ENCODE data around the gene RALGPS1.

Gene RALGPS1

DNA sequence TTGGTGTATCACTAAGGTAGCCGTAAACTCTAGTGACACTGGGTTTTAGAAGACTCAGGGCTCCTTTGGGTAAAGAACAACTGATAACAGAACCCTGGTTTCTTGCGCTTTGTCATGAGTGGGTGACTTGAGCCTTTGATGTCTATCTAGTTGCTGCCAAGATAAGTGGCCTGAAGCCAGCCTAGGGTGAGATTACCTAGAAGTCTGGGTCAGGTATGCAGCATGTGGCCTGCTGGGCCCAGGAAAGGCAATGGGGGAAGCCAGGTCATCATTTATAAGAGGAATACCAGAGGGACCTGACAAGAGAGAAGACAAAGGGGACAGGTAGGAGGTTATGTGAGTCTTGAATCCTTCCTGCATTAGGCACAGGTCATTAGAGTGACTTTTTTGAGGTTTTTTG is 326.8 kb downstream of the RALGPS1 start:
- TF ChIP-seq, protein P1, sequence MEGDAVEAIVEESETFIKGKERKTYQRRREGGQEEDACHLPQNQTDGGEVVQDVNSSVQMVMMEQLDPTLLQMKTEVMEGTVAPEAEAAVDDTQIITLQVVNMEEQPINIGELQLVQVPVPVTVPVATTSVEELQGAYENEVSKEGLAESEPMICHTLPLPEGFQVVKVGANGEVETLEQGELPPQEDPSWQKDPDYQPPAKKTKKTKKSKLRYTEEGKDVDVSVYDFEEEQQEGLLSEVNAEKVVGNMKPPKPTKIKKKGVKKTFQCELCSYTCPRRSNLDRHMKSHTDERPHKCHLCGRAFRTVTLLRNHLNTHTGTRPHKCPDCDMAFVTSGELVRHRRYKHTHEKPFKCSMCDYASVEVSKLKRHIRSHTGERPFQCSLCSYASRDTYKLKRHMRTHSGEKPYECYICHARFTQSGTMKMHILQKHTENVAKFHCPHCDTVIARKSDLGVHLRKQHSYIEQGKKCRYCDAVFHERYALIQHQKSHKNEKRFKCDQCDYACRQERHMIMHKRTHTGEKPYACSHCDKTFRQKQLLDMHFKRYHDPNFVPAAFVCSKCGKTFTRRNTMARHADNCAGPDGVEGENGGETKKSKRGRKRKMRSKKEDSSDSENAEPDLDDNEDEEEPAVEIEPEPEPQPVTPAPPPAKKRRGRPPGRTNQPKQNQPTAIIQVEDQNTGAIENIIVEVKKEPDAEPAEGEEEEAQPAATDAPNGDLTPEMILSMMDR (IDR thresholded peaks at IDR 0.05; ENCODE audit: low read depth, low read length, missing control alignments): no peak
- no peak overlapping the region for H3K4me3 ChIP-seq (replicated peaks; ENCODE audit: low read depth, low read length)
- DNase-seq (ENCODE audit: extremely low read depth, low read depth): no peak

DNA sequence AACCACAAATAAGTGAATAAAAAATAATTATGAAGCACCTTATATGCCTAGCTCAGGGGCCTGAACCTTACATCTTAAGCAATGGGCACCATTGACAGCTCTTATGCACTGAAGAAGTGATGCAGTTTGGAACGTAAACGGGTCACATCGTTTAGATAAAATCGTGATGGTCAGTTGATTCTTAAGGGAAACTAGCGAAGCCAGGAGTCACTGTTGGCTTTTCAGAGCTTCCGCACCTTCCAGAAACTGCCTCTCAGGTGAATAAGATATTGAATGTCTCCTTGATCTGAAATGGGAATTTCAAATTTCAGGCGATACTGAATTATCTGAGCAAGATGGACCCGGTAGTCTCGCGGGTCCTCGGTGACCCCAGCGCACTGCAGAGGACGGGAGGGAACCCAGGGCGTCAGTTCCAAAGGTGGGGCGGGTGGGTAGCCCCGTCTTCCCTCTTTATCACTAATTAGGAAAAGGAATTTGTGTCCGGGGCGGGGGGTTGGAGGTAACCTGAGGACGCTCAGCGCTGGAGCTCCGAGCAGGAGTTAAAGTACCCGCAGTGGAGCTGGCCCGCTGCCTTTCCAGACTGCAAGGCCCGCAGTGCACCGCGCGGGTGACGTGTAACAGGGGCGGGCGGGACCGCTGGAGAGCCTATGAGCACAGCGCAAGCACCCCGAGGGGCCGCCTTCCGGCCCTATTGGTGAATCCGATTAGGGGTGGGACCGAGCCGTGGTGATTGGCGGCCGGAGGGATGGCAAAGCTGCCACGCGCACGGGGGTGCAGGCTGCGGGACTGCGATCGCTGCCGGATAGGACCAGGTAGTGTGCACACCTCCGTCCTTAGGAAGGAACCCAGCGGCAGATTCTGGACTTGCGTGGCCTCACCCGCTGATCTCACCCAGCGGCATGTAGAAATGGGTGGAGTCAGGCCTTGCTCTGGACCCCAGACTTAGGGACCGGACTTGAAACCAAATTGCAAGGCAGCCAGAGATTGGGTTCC is 330.3 kb downstream of the RALGPS1 start:
- peak overlapping the region; percentile 58 for H3K4me3 ChIP-seq (replicated peaks; ENCODE audit: low read depth, low read length)
- peak; percentile 78 for DNase-seq (ENCODE audit: extremely low read depth, low read depth)
- TF ChIP-seq, protein P1 (IDR thresholded peaks at IDR 0.05; ENCODE audit: low read depth, low read length, missing control alignments): no peak

- no peak for DNase-seq (ENCODE audit: extremely low read depth, low read depth)
- peak overlapping the region; percentile 58 for H3K4me3 ChIP-seq (replicated peaks; ENCODE audit: low read depth, low read length)
- TF ChIP-seq, protein P1 (IDR thresholded peaks at IDR 0.05; ENCODE audit: low read depth, low read length, missing control alignments): no peak
These were observed 331.1 kb downstream of the RALGPS1 start for GRCh38 chr9:127245637-127246164.

DNA sequence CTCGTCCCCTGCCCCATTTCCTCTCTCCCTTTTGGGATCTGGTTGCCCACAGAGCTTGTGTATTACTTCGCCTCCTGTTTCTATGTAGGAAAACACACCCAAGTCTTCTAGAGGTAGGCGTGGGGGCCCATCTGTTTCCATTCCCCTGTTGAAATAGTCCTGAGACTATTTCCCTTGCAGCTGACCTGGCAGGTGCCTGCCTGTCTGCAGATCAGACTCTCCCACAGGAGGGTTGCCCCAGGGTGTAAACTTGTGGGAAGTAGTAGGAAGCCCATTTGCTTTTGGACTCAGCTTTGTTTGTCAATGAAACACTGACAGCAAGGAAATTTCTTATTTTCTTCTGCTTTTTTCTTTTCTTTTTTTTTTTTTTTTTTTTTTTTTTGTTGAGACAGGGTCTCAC is 333.7 kb downstream of the RALGPS1 start:
- TF ChIP-seq, protein P1 (IDR thresholded peaks at IDR 0.05; ENCODE audit: low read depth, low read length, missing control alignments): no peak
- no peak overlapping the region for H3K4me3 ChIP-seq (replicated peaks; ENCODE audit: low read depth, low read length)
- DNase-seq (ENCODE audit: extremely low read depth, low read depth): no peak

- TF ChIP-seq, protein P1 (IDR thresholded peaks at IDR 0.05; ENCODE audit: low read depth, low read length, missing control alignments): no peak
- no peak overlapping the region for H3K4me3 ChIP-seq (replicated peaks; ENCODE audit: low read depth, low read length)
- DNase-seq (ENCODE audit: extremely low read depth, low read depth): no peak
These were observed 335.3 kb downstream of the RALGPS1 start for GRCh38 chr9:127249877-127250276.

- DNase-seq (ENCODE audit: extremely low read depth, low read depth): no peak
- H3K4me3 ChIP-seq (replicated peaks; ENCODE audit: low read depth, low read length): no peak overlapping the region
- TF ChIP-seq, protein P1 (IDR thresholded peaks at IDR 0.05; ENCODE audit: low read depth, low read length, missing control alignments): no peak
These were observed 336.4 kb downstream of the RALGPS1 start for GRCh38 chr9:127250896-127251391.
